ENCODE data around the gene PIK3CG.
"Not testable (repeated sequence)": the region's sequence is repeated elsewhere in the genome, so short reads cannot be mapped to it uniquely, and the experiment has no call there.

PIK3CG gene

DNA sequence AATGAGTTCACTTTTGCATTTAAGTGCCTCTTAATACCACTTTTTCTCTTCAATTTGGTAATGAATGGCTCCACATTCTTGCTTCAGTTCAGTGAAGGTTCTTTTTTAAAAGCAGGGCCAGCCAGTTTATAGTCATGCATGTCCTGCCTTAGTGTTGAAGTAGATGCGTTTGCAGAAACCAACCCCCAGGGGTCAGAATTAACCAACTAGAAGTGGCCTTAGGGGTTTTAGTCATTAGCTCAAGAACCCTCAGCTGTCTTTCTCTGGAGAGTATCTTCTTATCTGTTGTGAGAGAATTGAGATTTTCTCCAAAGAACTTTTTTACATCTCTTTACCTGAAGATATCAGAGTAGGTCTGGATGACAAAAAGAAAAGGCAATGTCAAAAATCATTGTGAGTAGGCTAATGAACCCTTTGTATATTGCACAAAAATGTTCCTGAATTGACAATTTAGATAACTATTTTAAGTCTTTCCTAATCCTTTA, 82.2 kb downstream of the PIK3CG start:
- TF ChIP-seq, protein P1, sequence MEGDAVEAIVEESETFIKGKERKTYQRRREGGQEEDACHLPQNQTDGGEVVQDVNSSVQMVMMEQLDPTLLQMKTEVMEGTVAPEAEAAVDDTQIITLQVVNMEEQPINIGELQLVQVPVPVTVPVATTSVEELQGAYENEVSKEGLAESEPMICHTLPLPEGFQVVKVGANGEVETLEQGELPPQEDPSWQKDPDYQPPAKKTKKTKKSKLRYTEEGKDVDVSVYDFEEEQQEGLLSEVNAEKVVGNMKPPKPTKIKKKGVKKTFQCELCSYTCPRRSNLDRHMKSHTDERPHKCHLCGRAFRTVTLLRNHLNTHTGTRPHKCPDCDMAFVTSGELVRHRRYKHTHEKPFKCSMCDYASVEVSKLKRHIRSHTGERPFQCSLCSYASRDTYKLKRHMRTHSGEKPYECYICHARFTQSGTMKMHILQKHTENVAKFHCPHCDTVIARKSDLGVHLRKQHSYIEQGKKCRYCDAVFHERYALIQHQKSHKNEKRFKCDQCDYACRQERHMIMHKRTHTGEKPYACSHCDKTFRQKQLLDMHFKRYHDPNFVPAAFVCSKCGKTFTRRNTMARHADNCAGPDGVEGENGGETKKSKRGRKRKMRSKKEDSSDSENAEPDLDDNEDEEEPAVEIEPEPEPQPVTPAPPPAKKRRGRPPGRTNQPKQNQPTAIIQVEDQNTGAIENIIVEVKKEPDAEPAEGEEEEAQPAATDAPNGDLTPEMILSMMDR (conservative IDR thresholded peaks at IDR 0.05; ENCODE audit: low read depth) = 0 out of 2 replicates have a peak, but pooled peaks have one; percentile 7
- ChIA-PET CTCF (interaction anchor here (0.8 to 1.6 kb wide), 4 partner anchors 98 to 203 kb away, joined by 3 to 6 read pairs (median 4); no protein-coding TSS in a partner anchor), POLR2A (ENCODE audit: low non-redundant PET) (no interaction called here)
- no peak overlapping the region for H3K27ac ChIP-seq
- DNase-seq (ENCODE audit: low spot score) = peak; percentile 69

DNA sequence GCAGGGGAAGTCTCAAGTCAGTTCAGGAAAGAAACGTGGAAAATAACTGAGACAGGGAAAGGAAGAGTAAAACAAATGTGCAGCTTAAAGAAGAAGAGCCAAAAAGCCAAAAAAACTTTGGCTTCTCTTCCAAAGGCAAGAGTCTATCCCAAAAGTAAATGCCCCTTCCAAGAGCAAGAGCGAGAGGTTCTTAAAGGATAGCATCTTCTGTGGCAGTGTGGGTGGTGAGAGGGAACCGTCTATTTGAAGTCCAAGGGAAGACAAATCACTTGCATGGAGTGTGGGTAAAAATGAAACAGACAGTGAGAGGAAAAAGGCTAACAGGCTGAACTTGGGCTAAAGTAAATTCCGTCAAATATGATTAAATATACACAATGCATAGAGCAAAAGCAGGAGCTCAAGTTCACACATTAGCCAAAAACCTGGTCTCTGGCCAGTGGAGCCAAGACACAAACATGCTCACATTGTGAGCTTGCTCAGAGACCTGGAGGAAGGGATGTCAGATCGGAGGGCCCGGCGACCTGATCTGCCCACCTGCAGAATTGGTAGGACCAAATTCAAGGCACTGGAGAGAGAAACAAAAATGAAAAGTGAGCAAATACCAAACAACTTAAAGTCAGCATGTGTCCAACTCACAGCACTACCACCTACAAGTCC, 87.0 kb downstream of the PIK3CG start:
- ChIA-PET POLR2A (ENCODE audit: low non-redundant PET) (interaction anchor here (0.6 kb wide), 1 partner anchor 10 kb away, joined by 6 read pairs; no protein-coding TSS in a partner anchor), CTCF (interaction anchor here (0.6 kb wide), 1 partner anchor 52 kb away, joined by 3 read pairs; no protein-coding TSS in a partner anchor)
- TF ChIP-seq, protein P1 (conservative IDR thresholded peaks at IDR 0.05; ENCODE audit: low read depth) = no peak

DNA sequence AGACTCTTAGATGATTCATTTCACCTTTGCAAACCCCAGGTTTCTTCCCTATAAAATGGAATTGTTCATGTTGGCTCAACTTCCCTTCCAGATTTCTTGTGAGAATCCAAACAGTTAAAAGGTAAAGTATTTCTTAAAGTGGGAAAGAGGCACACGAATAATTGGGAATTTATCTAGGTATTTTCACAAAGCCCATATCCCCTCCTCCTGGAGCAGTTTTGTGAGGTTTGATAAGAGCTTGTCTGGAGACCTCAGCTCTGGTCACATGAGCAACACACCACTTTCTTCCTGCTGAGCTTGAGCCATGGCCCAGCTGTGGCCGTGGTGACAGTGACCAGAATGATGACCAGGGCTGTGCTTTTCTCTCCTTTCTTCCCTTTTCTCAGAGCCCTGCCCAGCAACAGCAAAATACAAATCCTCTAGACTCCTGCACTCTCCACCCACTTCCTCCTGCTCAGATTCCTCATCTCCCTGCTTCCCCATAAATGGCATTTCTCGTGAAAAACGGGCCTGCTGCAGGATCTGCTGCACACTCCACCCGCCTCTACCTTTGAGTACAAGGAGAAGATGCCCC, 87.7 kb downstream of the PIK3CG start:
- ChIA-PET CTCF (interaction anchor here (0.6 kb wide), 1 partner anchor 52 kb away, joined by 3 read pairs; no protein-coding TSS in a partner anchor), POLR2A (ENCODE audit: low non-redundant PET) (no interaction called here)
- H3K27ac ChIP-seq = no peak overlapping the region
- DNase-seq (ENCODE audit: low spot score) = no peak
- TF ChIP-seq, protein P1 (conservative IDR thresholded peaks at IDR 0.05; ENCODE audit: low read depth) = no peak

More for the DNA sequence above, 87.0 kb downstream of the PIK3CG start:
- no peak overlapping the region for H3K27ac ChIP-seq
- DNase-seq (ENCODE audit: low spot score) = no peak

DNA sequence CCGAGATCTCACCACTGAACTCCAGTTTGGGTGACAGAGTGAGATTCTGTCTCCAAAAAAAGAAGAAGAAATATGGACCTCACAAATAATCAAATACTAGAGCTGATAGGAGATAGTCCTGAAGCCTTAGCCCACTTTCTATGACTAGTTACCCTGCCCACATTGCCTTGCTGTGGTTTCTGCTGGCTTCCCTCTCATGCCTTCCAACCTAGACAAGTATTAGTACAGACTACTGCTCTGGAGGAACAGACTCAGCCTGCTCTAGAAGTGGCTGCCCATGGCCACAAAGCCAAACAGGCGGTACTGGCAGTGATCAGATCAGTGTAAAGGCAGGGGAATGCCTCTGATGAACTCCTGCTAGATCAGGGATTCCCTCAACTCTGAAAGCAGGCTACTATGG, 89.8 kb downstream of the PIK3CG start:
- ChIA-PET POLR2A (ENCODE audit: low non-redundant PET) (no interaction called here), CTCF (no interaction called here)
- H3K27ac ChIP-seq = no peak overlapping the region
- TF ChIP-seq, protein P1 (conservative IDR thresholded peaks at IDR 0.05; ENCODE audit: low read depth) = no peak
- DNase-seq (ENCODE audit: low spot score) = no peak

DNA sequence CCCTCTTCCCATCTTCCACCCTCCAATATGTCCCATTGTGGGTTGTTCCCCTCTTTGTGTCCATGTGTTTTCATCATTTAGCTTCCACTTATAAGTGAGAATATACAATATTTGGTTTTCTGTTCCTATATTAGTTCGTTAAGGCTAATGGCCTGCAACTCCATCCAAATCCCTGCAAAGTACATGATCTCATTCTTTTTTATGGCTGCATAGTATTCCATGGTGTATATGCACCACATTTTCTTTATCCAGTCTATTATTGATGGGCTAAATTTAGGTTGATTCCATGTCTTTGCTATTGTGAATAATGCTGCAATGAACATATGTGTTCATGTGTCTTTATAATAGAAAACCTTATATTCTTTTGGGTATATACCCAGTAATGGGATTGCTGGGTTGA, 90.8 kb downstream of the PIK3CG start:
- DNase-seq (ENCODE audit: low spot score); CTCF ChIA-PET; POLR2A ChIA-PET (ENCODE audit: low non-redundant PET): not testable (repeated sequence)

More for the DNA sequence above, 90.8 kb downstream of the PIK3CG start:
- H3K27ac ChIP-seq = not testable (repeated sequence)
